Endothelial cell of umbilical vein (primary cell): ENCODE measurements around the gene TTLL11. TPM values are rescaled to one million over a fixed set of nuclear protein-coding genes. Genes with fewer than 3 reads are reported as not detected.
A peak's percentile ranks its signal among the peaks of the same experiment; 100 is the strongest.

Source experiments
- BruUV-seq: library from RNA; stranded (reverse); fragments of 400-500 nt; replicated peaks from 2 replicates; lab custom pipeline; 2021; lab: Mats Ljungman, UMichigan
- CTCF ChIA-PET: fragments of 300-600, 350-600 bp; sonication (Branson Sonifier 250); formaldehyde crosslinking; loops from one replicate; lab custom pipeline; 2021; ENCODE audit warnings: antibody characterized with exemption, inconsistent platforms; lab: Charles Lee
- POLR2A ChIA-PET: fragments of 300-600, 350-600 bp; sonication (Branson Sonifier 250); formaldehyde crosslinking; loops from one replicate; lab custom pipeline; 2021; ENCODE audit warnings: antibody characterized with exemption, inconsistent platforms; lab: Charles Lee
- DNase-seq: peaks from one replicate; pipeline ENCODE4 v3.0.0-alpha.2; 2011; ENCODE audit warnings: low read depth, low spot score
- FAIRE-seq: peaks from 2 replicates; lab custom pipeline; 2011; peaks lifted over from hg19 to GRCh38; lab: Jason Lieb, UNC
- H2AFZ ChIP-seq: 2 replicates; pipeline ENCODE4 v1.6.0; 2012; ENCODE audit warnings: low read depth, low read length, control low read depth, inconsistent platforms
- H3K27ac ChIP-seq: 2 replicates; pipeline ENCODE4 v1.5.1; 2011; ENCODE audit warnings: low read depth, mild to moderate bottlenecking, control low read depth, low read length, moderate library complexity; ENCODE audit not compliant: insufficient read depth
- H3K27me3 ChIP-seq, 2 experiments: 2 replicates each; pipeline versions ENCODE4 v1.6.0 to v1.6.1; 2011; ENCODE audit warnings: low read length in 2 of 2, mixed read lengths in 1 of 2; ENCODE audit not compliant: control insufficient read depth in 2 of 2, insufficient read depth in 2 of 2
- H3K36me3 ChIP-seq, 2 experiments: 2 replicates in 1 of 2; 3 replicates in 1 of 2; pipeline ENCODE4 v1.5.1; 2011; ENCODE audit warnings: low read length in 2 of 2, mild to moderate bottlenecking in 1 of 2, moderate library complexity in 1 of 2; ENCODE audit not compliant: control insufficient read depth in 2 of 2, insufficient read depth in 2 of 2; ENCODE audit errors: extremely low read depth in 1 of 2
- H3K4me1 ChIP-seq: 3 replicates; pipeline ENCODE4 v1.5.1; 2011; ENCODE audit warnings: mild to moderate bottlenecking, low read length; ENCODE audit not compliant: control insufficient read depth, insufficient read depth; ENCODE audit errors: extremely low read depth
- H3K4me2 ChIP-seq: 2 replicates; pipeline ENCODE4 v1.6.1; 2011; ENCODE audit warnings: low read length, control low read depth, mixed read lengths; ENCODE audit not compliant: insufficient read depth
- H3K4me3 ChIP-seq, 3 experiments: fragments of 200-600 bp in 1 of 3; sonication (generic), shearing (Covaris generic) in 1 of 3; replicated peaks in 1 of 3; 2 replicates each; pipeline ENCODE4 v1.5.1; 2011 to 2016; ENCODE audit warnings: control low read depth in 3 of 3, low read length in 3 of 3, mild to moderate bottlenecking in 2 of 3, inconsistent platforms in 1 of 3, low read depth in 1 of 3, moderate library complexity in 1 of 3; ENCODE audit not compliant: insufficient read depth in 1 of 3
- H3K79me2 ChIP-seq: 2 replicates; pipeline ENCODE4 v1.6.0; 2012; ENCODE audit warnings: low read length, inconsistent platforms; ENCODE audit not compliant: control insufficient read depth, insufficient read depth
- H3K9ac ChIP-seq: replicated peaks from 2 replicates; pipeline ENCODE3; 2011; ENCODE audit warnings: low read length, control low read depth; ENCODE audit not compliant: insufficient read depth; ENCODE audit errors: extremely low read depth
- H3K9me1 ChIP-seq: replicated peaks from 3 replicates; pipeline ENCODE4 v1.6.0; 2011; ENCODE audit warnings: mild to moderate bottlenecking, low read length; ENCODE audit not compliant: control insufficient read depth, insufficient read depth; ENCODE audit errors: extremely low read depth
- H3K9me3 ChIP-seq: replicated peaks from 2 replicates; pipeline ENCODE4 v1.5.1; 2012; ENCODE audit warnings: low read length, inconsistent platforms; ENCODE audit not compliant: control insufficient read depth, insufficient read depth
- H4K20me1 ChIP-seq: replicated peaks from 2 replicates; pipeline ENCODE3; 2011; ENCODE audit warnings: mild to moderate bottlenecking, low read length; ENCODE audit not compliant: control insufficient read depth, insufficient read depth; ENCODE audit errors: extremely low read depth
- CTCF ChIP-seq, 2 donors: IDR thresholded peaks; 1 replicate in 1 of 2; 2 replicates in 1 of 2; pipeline ENCODE4 v1.5.1; 2011; ENCODE audit warnings: low read length in 2 of 2, mild to moderate bottlenecking in 2 of 2, moderate library complexity in 2 of 2, control low read depth in 1 of 2, inconsistent platforms in 1 of 2, low read depth in 1 of 2; ENCODE audit not compliant: insufficient read depth in 1 of 2; ENCODE audit errors: extremely low read depth in 1 of 2
- EZH2 ChIP-seq: IDR thresholded peaks from 2 replicates; pipeline ENCODE4 v1.6.1; 2012; ENCODE audit warnings: borderline replicate concordance, low read depth, mild to moderate bottlenecking, moderate library complexity, low read length, inconsistent platforms; ENCODE audit not compliant: severe bottlenecking
- FOS ChIP-seq: IDR thresholded peaks from 2 replicates; pipeline ENCODE4 v1.6.1; 2011; ENCODE audit warnings: mild to moderate bottlenecking, low read length, moderate library complexity, borderline replicate concordance; ENCODE audit not compliant: insufficient read depth
- GATA2 ChIP-seq: IDR thresholded peaks from 2 replicates; pipeline ENCODE4 v1.7.0; 2011; ENCODE audit warnings: low read depth, mild to moderate bottlenecking, moderate library complexity, mixed read lengths, low read length; ENCODE audit not compliant: insufficient read length, insufficient read depth
- JUN ChIP-seq: IDR thresholded peaks from 2 replicates; pipeline ENCODE4 v1.6.1; 2011; ENCODE audit warnings: borderline replicate concordance, low read depth; ENCODE audit not compliant: insufficient read length, insufficient read depth
- MAX ChIP-seq: IDR thresholded peaks from 2 replicates; pipeline ENCODE4 v1.6.1; 2011; ENCODE audit not compliant: insufficient read depth, insufficient read length
- MYC ChIP-seq: IDR thresholded peaks from one replicate; pipeline ENCODE4 v1.6.1; 2011; ENCODE audit warnings: mild to moderate bottlenecking, low read depth, low read length
- POLR2A ChIP-seq: IDR thresholded peaks from 2 replicates; pipeline ENCODE4 v1.6.1; 2012; ENCODE audit warnings: low read depth, mild to moderate bottlenecking, control low read depth, low read length
- POLR2AphosphoS5 ChIP-seq: IDR thresholded peaks from 2 replicates; pipeline ENCODE4 v1.6.1; 2012; ENCODE audit warnings: low read depth, mild to moderate bottlenecking, control low read depth, low read length, moderate library complexity; ENCODE audit not compliant: insufficient read depth
- dilution Hi-C: fragments of 300-500 bp; cut with MboI; formaldehyde crosslinking; loops from one replicate; pipeline ENCODE4 v1.15.0; 2019; ENCODE audit warnings: low sequenced_read_pairs; ENCODE audit not compliant: extremely low pct_ligation_motif_present
- intact Hi-C: fragments of 100-400 bp; cut with micrococcal nuclease; formaldehyde crosslinking; loops from one replicate; pipeline ENCODE4 v1.10.0; 2022
- polyA plus RNA-seq, 4 experiments: library from polyadenylated mRNA; depleted of rRNA in 3 of 4; stranded (reverse) in 3 of 4; unstranded in 1 of 4; fragments of >200 nt; gene quantifications; 2 replicates each; pipeline versions ENCODE4 v1.2.1 to v1.2.3, GENCODE V29; 2011 to 2012; ENCODE audit warnings: missing spikeins in 1 of 4
- total RNA-seq: library from RNA; stranded (reverse); gene quantifications from 2 replicates; pipeline ENCODE4 v1.2.3, GENCODE V29; 2021

TTLL11 gene
- total and polyA plus RNA-seq, 2 donors (not counting 3 experiments of a cell fraction or from before 2014, with no cell fraction given): 4.9 to 5.1 TPM

- Histone ChIP-seq H3K79me2 (peaks cover 40% of the 10 kb centered on the region), H3K36me3 (no peaks in the 10 kb centered on the region), H3K27ac (peak overlapping the region; percentile 92), H3K4me1 (peaks cover 29% of the 10 kb centered on the region), H3K4me3 (peak overlapping the region; percentile 11 to 68 (median 14)), H3K27me3 (no peaks in the 10 kb centered on the region), H3K9me3 (no peaks in the 10 kb centered on the region), H2AFZ (peak overlapping the region; percentile 24), H3K9me1 (no peaks in the 10 kb centered on the region), H4K20me1 (no peaks in the 10 kb centered on the region), H3K4me2 (peak overlapping the region; percentile 62), H3K9ac (peak overlapping the region; percentile 79)
- ChIA-PET POLR2A (no interaction called here), CTCF (interaction anchor here (0.8 to 1.2 kb wide), 2 partner anchors 18 to 418 kb away, joined by 3 to 4 read pairs; no protein-coding TSS in a partner anchor)
- dilution Hi-C loops: no loop called here
- FAIRE-seq (peak; percentile 78), DNase-seq (peak; percentile 84)
- BruUV-seq: no TSS peak
- intact Hi-C loops: loop anchor here (2.0 kb wide), 1 partner anchor 61 kb away; no protein-coding TSS in a partner anchor
- TF ChIP-seq CTCF (IDR thresholded peaks at IDR 0.05; ENCODE audit: extremely low read depth in 1 of 2, insufficient read depth in 1 of 2, low read depth in 1 of 2, low read length in 2 of 2) (no peak), FOS (peak; percentile 72), MYC (no peak), POLR2AphosphoS5 (peak; percentile 64), EZH2 (no peak), JUN (peak; percentile 84), MAX (no peak), POLR2A (peak; percentile 71), GATA2 (peak; percentile 40)
These were observed 129.5 kb downstream of the TTLL11 start for GRCh38 chr9:121963528-121963995.
